HepG2 (cell line): ENCODE measurements around the gene PRR22. TPM values are rescaled to one million over a fixed set of nuclear protein-coding genes. Genes with fewer than 3 reads are reported as not detected.

Experiments used
- BRD4 ChIP-seq: sonication (generic); formaldehyde crosslinking; IDR thresholded peaks from 2 replicates; pipeline ENCODE4 v1.4.0; 2020; ENCODE audit warnings: missing genetic modification reagents
- CERS6 ChIP-seq: sonication (generic); formaldehyde crosslinking; IDR thresholded peaks from 2 replicates; pipeline ENCODE4 v1.5.0; 2020; ENCODE audit warnings: missing genetic modification reagents
- CREB3 ChIP-seq: sonication (generic); formaldehyde crosslinking; IDR thresholded peaks from 2 replicates; pipeline ENCODE4 v1.5.0; 2020; ENCODE audit warnings: missing genetic modification reagents
- DNMT1 ChIP-seq: sonication (generic); formaldehyde crosslinking; IDR thresholded peaks from 2 replicates; pipeline ENCODE4 v1.5.1; 2020; ENCODE audit warnings: mild to moderate bottlenecking, missing genetic modification reagents
- E2F1 ChIP-seq: sonication (generic); formaldehyde crosslinking; IDR thresholded peaks from 2 replicates; pipeline ENCODE4 v1.5.0; 2020; ENCODE audit warnings: missing genetic modification reagents
- FOXK2 ChIP-seq: fragments of 450-650 bp; IDR thresholded peaks from 2 replicates; pipeline ENCODE4 v1.6.1; 2016
- ISX ChIP-seq: sonication (generic); formaldehyde crosslinking; conservative IDR thresholded peaks from 2 replicates; pipeline ENCODE4 v1.5.0; 2020; ENCODE audit warnings: missing genetic modification reagents
- MIXL1 ChIP-seq: IDR thresholded peaks from 2 replicates; pipeline ENCODE4 v1.6.1; 2016
- NR0B2 ChIP-seq: sonication (generic); formaldehyde crosslinking; IDR thresholded peaks from 2 replicates; pipeline ENCODE4 v1.4.0; 2020; ENCODE audit warnings: mild to moderate bottlenecking, missing genetic modification reagents
- PBX2 ChIP-seq: IDR thresholded peaks from 2 replicates; pipeline ENCODE4 v1.6.1; 2016; ENCODE audit warnings: control low read depth
- SNAPC2 ChIP-seq: sonication (generic); formaldehyde crosslinking; IDR thresholded peaks from 2 replicates; pipeline ENCODE4 v1.8.1; 2022; ENCODE audit warnings: mild to moderate bottlenecking, missing genetic modification reagents
- SRF ChIP-seq: IDR thresholded peaks from 2 replicates; pipeline ENCODE4 v1.6.1; 2011; ENCODE audit warnings: mild to moderate bottlenecking, low read depth, low read length, moderate library complexity
- ZIK1 ChIP-seq: sonication (generic); formaldehyde crosslinking; IDR thresholded peaks from 2 replicates; pipeline ENCODE4 v1.5.0; 2020; ENCODE audit warnings: mild to moderate bottlenecking, low read depth, missing genetic modification reagents, borderline replicate concordance
- ZNF225 ChIP-seq: sonication (generic); formaldehyde crosslinking; IDR thresholded peaks from 2 replicates; pipeline ENCODE4 v1.4.0; 2020; ENCODE audit warnings: mild to moderate bottlenecking, missing genetic modification reagents
- ZNF414 ChIP-seq: sonication (generic); formaldehyde crosslinking; IDR thresholded peaks from 2 replicates; pipeline ENCODE4 v1.5.0; 2020; ENCODE audit warnings: missing genetic modification reagents
- ZNF558 ChIP-seq: sonication (generic); formaldehyde crosslinking; IDR thresholded peaks from 2 replicates; pipeline ENCODE4 v1.9.0; 2022; ENCODE audit warnings: mild to moderate bottlenecking, missing genetic modification reagents, borderline replicate concordance
- ZNF572 ChIP-seq: sonication (generic); formaldehyde crosslinking; IDR thresholded peaks from 2 replicates; pipeline ENCODE4 v1.5.1; 2020; ENCODE audit warnings: mild to moderate bottlenecking, missing genetic modification reagents
- ZNF639 ChIP-seq: conservative IDR thresholded peaks from 2 replicates; pipeline ENCODE4 v1.6.1; 2018; ENCODE audit warnings: missing genetic modification reagents
- ZNF740 ChIP-seq: sonication (generic); formaldehyde crosslinking; IDR thresholded peaks from 2 replicates; pipeline ENCODE4 v1.4.0; 2020; ENCODE audit warnings: missing genetic modification reagents
- ZSCAN12 ChIP-seq: sonication (generic); formaldehyde crosslinking; IDR thresholded peaks from 2 replicates; pipeline ENCODE4 v1.9.0; 2021; ENCODE audit warnings: mild to moderate bottlenecking, missing genetic modification reagents
- polyA plus RNA-seq, 8 experiments: library from polyadenylated mRNA; depleted of rRNA in 3 of 8; stranded (reverse) in 7 of 8; unstranded in 1 of 8; fragments of >200 nt; fragmentation: Illumina TruSeq in 4 of 8; extraction: Trizol in 4 of 8; gene quantifications; 2 replicates each; pipeline versions ENCODE4 v1.2.1 to v1.2.3, GENCODE V29; 2011 to 2016; ENCODE audit warnings: low read depth in 4 of 8, missing spikeins in 1 of 8, mixed read lengths in 1 of 8; ENCODE audit not compliant: insufficient read depth in 1 of 8
- total RNA-seq, 5 experiments: library from RNA; depleted of rRNA; stranded (reverse); fragments of >200 nt; fragmentation: Illumina TruSeq; extraction: Trizol; gene quantifications; 2 replicates each; pipeline ENCODE4 v1.2.3, GENCODE V29; 2016; ENCODE audit warnings: low read depth in 1 of 5

Gene PRR22
- total and polyA plus RNA-seq, 2 of the 13 experiments (the other 11 are each of a cell fraction or from before 2014, with no cell fraction given), result 0.84 to 2.3 TPM

GRCh38 chr19:5826531-5827341, 42.2 kb upstream of the PRR22 start (continued):
- TF ChIP-seq ZNF572 (no peak), ZNF414 (CRISPR knock-in tag) (peak; percentile 70; the same call in 1 of the 2 replicates), ZSCAN12 (CRISPR knock-in tag) (no peak), SRF (no peak), CERS6 (CRISPR knock-in tag) (no peak), CREB3 (CRISPR knock-in tag) (no peak), ISX (no peak), PBX2 (CRISPR knock-in tag) (no peak), E2F1 (CRISPR knock-in tag) (no peak), ZIK1 (peak; percentile 56; the same call in 1 of the 2 replicates), ZNF558 (CRISPR knock-in tag) (no peak), ZNF225 (no peak), FOXK2 (no peak), ZNF740 (no peak), MIXL1 (CRISPR knock-in tag) (0 out of 2 replicates have a peak, but pooled peaks have one; percentile 44), BRD4 (no peak), SNAPC2 (CRISPR knock-in tag) (no peak), NR0B2 (no peak), ZNF639 (no peak), DNMT1 (CRISPR knock-in tag) (no peak; the same call in 1 of the 2 replicates)
